PC-9 (cell line): Measurements from ENCODE around the gene ZRANB1. TPM values are rescaled to one million over a fixed set of nuclear protein-coding genes. Genes with fewer than 3 reads are reported as not detected.

Experiments
- BruUV-seq: library from RNA; stranded (reverse); fragments of 400-500 nt; replicated peaks from 2 replicates; lab custom pipeline; 2021; lab: Mats Ljungman, UMichigan
- CTCF ChIA-PET: fragments of 300-600 bp; sonication (Branson Sonifier 250); formaldehyde crosslinking; loops from one replicate; lab custom pipeline; 2022; ENCODE audit warnings: antibody characterized with exemption; lab: Charles Lee
- POLR2A ChIA-PET: fragments of 300-600 bp; sonication (Branson Sonifier 250); formaldehyde crosslinking; loops from one replicate; lab custom pipeline; 2022; ENCODE audit warnings: antibody characterized with exemption; ENCODE audit not compliant: unreplicated experiment; lab: Charles Lee
- DNase-seq, 2 experiments: peaks; one replicate each; pipeline versions ENCODE4 v3.0.0 to v3.0.0-alpha.2; 2015 to 2022; ENCODE audit warnings: mixed read lengths in 1 of 2
- H2AFZ ChIP-seq: fragments of 200-600 bp; sonication (generic); 2 replicates; pipeline ENCODE4 v1.8.1; 2017; ENCODE audit warnings: antibody characterized with exemption
- H3F3A ChIP-seq: fragments of 200-600 bp; sonication (generic); 2 replicates; pipeline ENCODE4 v1.8.1; 2017; ENCODE audit warnings: antibody characterized with exemption, mild to moderate bottlenecking, low read depth; ENCODE audit not compliant: insufficient read depth
- H3K27ac ChIP-seq: fragments of 200-600 bp; sonication (generic); 2 replicates; pipeline ENCODE4 v1.6.1; 2016; ENCODE audit warnings: mixed run types
- H3K27me3 ChIP-seq: fragments of 200-600 bp; sonication (generic); 2 replicates; pipeline ENCODE4 v1.6.1; 2016; ENCODE audit warnings: low read depth, mixed run types; ENCODE audit not compliant: insufficient read depth
- H3K36me3 ChIP-seq: fragments of 200-600 bp; sonication (generic); 2 replicates; pipeline ENCODE4 v1.6.1; 2016; ENCODE audit warnings: low read depth, mixed run types
- H3K4me1 ChIP-seq: fragments of 200-600 bp; sonication (generic); replicated peaks from 2 replicates; pipeline ENCODE4 v1.6.1; 2016; ENCODE audit warnings: mixed run types; ENCODE audit not compliant: insufficient read depth
- H3K4me2 ChIP-seq: fragments of 200-600 bp; sonication (generic); 2 replicates; pipeline ENCODE4 v1.6.1; 2017; ENCODE audit warnings: mixed run types
- H3K4me3 ChIP-seq: fragments of 200-600 bp; sonication (generic); 2 replicates; pipeline ENCODE4 v1.6.1; 2016; ENCODE audit warnings: mixed run types
- H3K79me2 ChIP-seq: fragments of 200-600 bp; sonication (generic); 2 replicates; pipeline ENCODE4 v1.6.1; 2017; ENCODE audit warnings: low read depth, mixed run types
- H3K9me2 ChIP-seq: fragments of 200-600 bp; sonication (generic); 2 replicates; pipeline ENCODE4 v1.8.1; 2017; ENCODE audit warnings: mild to moderate bottlenecking; ENCODE audit not compliant: insufficient read depth
- H3K9me3 ChIP-seq: fragments of 200-600 bp; sonication (generic); 2 replicates; pipeline ENCODE4 v1.8.1; 2016; ENCODE audit warnings: low read depth; ENCODE audit not compliant: insufficient read depth
- H4K20me1 ChIP-seq: fragments of 200-600 bp; sonication (generic); 2 replicates; pipeline ENCODE4 v1.8.1; 2017; ENCODE audit not compliant: insufficient read depth
- EZH2 ChIP-seq: fragments of 200-600 bp; sonication (generic); IDR thresholded peaks from 2 replicates; pipeline ENCODE4 v1.8.0; 2017; ENCODE audit warnings: antibody characterized with exemption, low read depth
- intact Hi-C: fragments of 100-400 bp; cut with micrococcal nuclease; formaldehyde crosslinking; loops from one replicate; pipeline ENCODE4 v1.10.0; 2022; ENCODE audit not compliant: unreplicated experiment
- total RNA-seq: library from RNA; stranded (reverse); gene quantifications from 2 replicates; pipeline ENCODE4 v1.2.3, GENCODE V29; 2021
- TF ChIP-seq, protein P1 (sequence below): fragments of 200-600 bp; sonication (generic); conservative IDR thresholded peaks from 2 replicates; pipeline ENCODE4 v1.6.1; 2017; ENCODE audit warnings: mixed run types, antibody characterized with exemption, mild to moderate bottlenecking, moderate library complexity

Gene ZRANB1
- total RNA-seq, 1 experiment from 2014 or later = 10.9 TPM

DNA sequence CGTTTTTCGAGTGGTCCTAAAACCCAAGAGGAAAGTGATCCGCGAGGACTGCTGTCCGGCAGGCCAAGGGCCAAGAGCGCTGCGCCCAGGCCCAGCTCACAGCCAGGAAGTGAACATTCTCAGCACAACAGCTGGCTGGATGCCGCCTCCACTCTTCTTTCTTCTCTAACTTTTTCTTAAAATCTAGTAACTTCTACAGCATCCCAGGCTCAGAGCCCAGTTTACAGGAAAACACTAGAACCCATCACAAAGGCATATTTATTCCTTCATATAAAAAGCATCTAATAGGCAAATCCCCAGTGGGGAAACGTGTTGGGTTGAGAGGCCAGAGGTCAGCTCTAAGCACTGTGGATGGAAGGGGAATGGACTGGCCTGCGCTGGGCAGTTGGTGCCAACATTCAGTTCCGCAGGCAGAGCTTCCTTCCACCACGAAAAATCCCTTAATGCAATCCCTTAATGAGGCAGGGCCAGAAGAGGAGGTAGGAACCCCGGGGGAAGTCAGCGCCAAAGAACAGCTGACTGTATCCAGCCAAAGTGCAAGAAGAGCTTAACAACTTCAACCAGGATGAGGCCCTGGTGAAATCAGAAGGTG lies 74.8 kb downstream of the ZRANB1 start:
- H3K9me3 ChIP-seq = no peaks in the 10 kb centered on the region
- 0 out of 2 replicates have a peak, but pooled peaks cover 2% of the 10 kb centered on the region for H4K20me1 ChIP-seq
- CTCF ChIA-PET = no interaction called here
- no peaks in the 10 kb centered on the region for H3K36me3 ChIP-seq
- no peak overlapping the region for H3K4me3 ChIP-seq
- no peak for DNase-seq
- peaks cover 36% of the 10 kb centered on the region for H3K79me2 ChIP-seq
- BruUV-seq = no TSS peak
- POLR2A ChIA-PET = no interaction called here
- H3K4me2 ChIP-seq = no peak overlapping the region
- no peak for TF ChIP-seq EZH2
- TF ChIP-seq, protein P1, sequence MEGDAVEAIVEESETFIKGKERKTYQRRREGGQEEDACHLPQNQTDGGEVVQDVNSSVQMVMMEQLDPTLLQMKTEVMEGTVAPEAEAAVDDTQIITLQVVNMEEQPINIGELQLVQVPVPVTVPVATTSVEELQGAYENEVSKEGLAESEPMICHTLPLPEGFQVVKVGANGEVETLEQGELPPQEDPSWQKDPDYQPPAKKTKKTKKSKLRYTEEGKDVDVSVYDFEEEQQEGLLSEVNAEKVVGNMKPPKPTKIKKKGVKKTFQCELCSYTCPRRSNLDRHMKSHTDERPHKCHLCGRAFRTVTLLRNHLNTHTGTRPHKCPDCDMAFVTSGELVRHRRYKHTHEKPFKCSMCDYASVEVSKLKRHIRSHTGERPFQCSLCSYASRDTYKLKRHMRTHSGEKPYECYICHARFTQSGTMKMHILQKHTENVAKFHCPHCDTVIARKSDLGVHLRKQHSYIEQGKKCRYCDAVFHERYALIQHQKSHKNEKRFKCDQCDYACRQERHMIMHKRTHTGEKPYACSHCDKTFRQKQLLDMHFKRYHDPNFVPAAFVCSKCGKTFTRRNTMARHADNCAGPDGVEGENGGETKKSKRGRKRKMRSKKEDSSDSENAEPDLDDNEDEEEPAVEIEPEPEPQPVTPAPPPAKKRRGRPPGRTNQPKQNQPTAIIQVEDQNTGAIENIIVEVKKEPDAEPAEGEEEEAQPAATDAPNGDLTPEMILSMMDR = no peak
- H3K27me3 ChIP-seq = no peaks in the 10 kb centered on the region
- no peak overlapping the region for H3K27ac ChIP-seq
- no peaks in the 10 kb centered on the region for H3K9me2 ChIP-seq
- no peaks in the 10 kb centered on the region for H3K4me1 ChIP-seq
- no peaks in the 10 kb centered on the region for H3F3A ChIP-seq
- intact Hi-C loops = no loop called here
- no peak overlapping the region for H2AFZ ChIP-seq

DNA sequence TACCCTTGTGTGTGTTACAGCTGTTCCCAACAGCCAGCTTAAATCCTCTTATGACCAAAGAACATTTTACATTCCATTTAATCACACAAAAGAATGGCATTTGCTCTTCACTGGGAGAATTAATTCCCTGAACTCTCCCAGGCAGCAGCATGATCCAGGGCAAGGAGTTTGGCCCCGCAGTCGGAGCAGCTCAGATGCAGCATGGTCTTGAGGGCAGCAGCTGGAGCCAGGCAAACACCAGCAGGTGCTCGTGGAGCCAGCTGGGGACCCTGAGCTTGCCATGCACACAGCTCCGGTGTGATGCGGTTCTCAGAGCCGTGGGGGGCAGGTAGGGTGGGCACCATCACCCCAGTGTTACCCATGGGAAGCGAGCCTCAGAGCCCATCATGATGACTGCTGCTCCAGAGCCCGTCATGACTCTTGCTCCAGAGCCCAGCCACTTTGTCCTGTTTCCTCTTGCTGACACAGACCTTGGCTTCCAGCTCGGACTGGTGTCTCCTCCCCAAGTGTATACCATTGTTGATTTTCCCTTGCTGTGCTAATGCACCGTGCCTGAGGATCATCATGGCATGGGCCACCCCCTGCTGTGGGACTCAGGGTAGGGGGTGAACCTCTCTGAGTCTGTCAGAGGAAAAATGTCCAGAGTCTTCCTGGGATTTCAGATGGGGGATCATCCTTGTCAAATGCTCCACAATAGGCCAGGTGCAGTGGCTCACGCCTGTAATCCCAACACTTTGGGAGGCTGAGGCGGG lies 75.8 kb downstream of the ZRANB1 start:
- Histone ChIP-seq H4K20me1 (0 out of 2 replicates have a peak, but pooled peaks cover 2% of the 10 kb centered on the region), H3K27me3 (no peaks in the 10 kb centered on the region), H2AFZ (no peak overlapping the region), H3K4me3 (no peak overlapping the region), H3K79me2 (peaks cover 41% of the 10 kb centered on the region), H3K36me3 (no peaks in the 10 kb centered on the region), H3K4me2 (no peak overlapping the region), H3K27ac (no peak overlapping the region), H3K9me3 (no peaks in the 10 kb centered on the region), H3F3A (no peaks in the 10 kb centered on the region), H3K4me1 (no peaks in the 10 kb centered on the region), H3K9me2 (no peaks in the 10 kb centered on the region)
- no peak for TF ChIP-seq EZH2
- TF ChIP-seq, protein P1 = no peak
- BruUV-seq = no TSS peak
- no peak for DNase-seq
- intact Hi-C loops = no loop called here
- ChIA-PET POLR2A (no interaction called here), CTCF (no interaction called here)

DNA sequence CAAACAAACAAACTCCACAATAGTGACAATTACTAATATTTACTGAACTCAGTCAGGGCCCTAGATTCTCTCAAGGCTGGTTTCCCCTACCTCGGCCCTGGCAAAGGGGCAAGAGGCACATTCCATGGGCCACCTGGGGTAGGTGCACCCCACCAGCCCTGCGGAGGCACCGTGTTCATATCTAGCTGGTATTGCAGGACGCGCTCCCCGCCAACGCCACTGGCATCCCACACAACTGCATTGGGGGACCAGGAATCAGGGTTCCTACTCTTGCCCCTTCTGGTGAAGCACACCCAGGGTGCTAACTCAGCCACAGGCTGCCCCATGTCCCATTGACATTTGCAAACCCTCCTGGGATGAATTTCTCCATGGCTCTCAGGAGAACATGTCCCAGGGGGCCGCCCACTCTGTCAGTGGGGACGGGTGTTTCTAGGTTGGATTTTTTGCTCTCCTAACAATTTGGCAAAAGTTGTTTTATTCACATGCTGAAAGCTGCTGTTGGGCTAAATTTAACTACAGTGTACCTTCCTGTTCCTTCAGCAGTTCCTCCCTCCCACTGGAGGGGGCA lies 76.7 kb downstream of the ZRANB1 start:
- H3K27me3 ChIP-seq = no peaks in the 10 kb centered on the region
- no peaks in the 10 kb centered on the region for H3K9me2 ChIP-seq
- H3K27ac ChIP-seq = no peak overlapping the region
- H2AFZ ChIP-seq = no peak overlapping the region
- peaks cover 33% of the 10 kb centered on the region for H3K79me2 ChIP-seq
- H3K9me3 ChIP-seq = no peaks in the 10 kb centered on the region
- H3K4me2 ChIP-seq = no peak overlapping the region
- H3K4me1 ChIP-seq = no peaks in the 10 kb centered on the region
- TF ChIP-seq, protein P1 = no peak
- TF ChIP-seq EZH2 = no peak
- H3F3A ChIP-seq = no peaks in the 10 kb centered on the region
- ChIA-PET CTCF (no interaction called here), POLR2A (no interaction called here)
- no peak overlapping the region for H3K4me3 ChIP-seq
- H3K36me3 ChIP-seq = no peaks in the 10 kb centered on the region
- H4K20me1 ChIP-seq = 0 out of 2 replicates have a peak, but pooled peaks cover 2% of the 10 kb centered on the region
- DNase-seq = no peak
- BruUV-seq = no TSS peak
- intact Hi-C loops = no loop called here
